Fibroblast of villous mesenchyme (primary cell): ENCODE measurements around the gene TMCO4. TPM values are rescaled to one million over a fixed set of nuclear protein-coding genes. Genes with fewer than 3 reads are reported as not detected.

Experiments
- DNase-seq: peaks from one replicate; pipeline ENCODE4 v3.0.0-alpha.2; 2010; ENCODE audit warnings: low read depth
- H3K4me3 ChIP-seq: 2 replicates; pipeline ENCODE4 v1.5.1; 2011; ENCODE audit warnings: low read depth, mild to moderate bottlenecking, low read length
- CTCF ChIP-seq: IDR thresholded peaks from 2 replicates; pipeline ENCODE4 v1.5.1; 2012; ENCODE audit warnings: low read depth, mild to moderate bottlenecking, low read length; ENCODE audit not compliant: insufficient read depth
- total RNA-seq: library from RNA; depleted of rRNA; stranded (reverse); fragments of >200 nt; gene quantifications from 2 replicates; pipeline ENCODE4 v1.2.3, GENCODE V29; 2012

The TMCO4 gene
- total RNA-seq, 1 donor: 20.7 TPM

- TF ChIP-seq CTCF: peak; percentile 38
- DNase-seq: peak; percentile 30
- no peak overlapping the region for H3K4me3 ChIP-seq
Observed at GRCh38 chr1:19648689-19649088, 151.0 kb downstream of the TMCO4 start.

GRCh38 chr1:19648239-19648638 lies 151.5 kb downstream of the TMCO4 start:
- TF ChIP-seq CTCF: no peak
- H3K4me3 ChIP-seq: no peak overlapping the region
- DNase-seq: no peak

- no peak for DNase-seq
- no peak overlapping the region for H3K4me3 ChIP-seq
- no peak for TF ChIP-seq CTCF
Observed at GRCh38 chr1:19647643-19648042, 152.1 kb downstream of the TMCO4 start.

- DNase-seq: no peak
- no peak for TF ChIP-seq CTCF
- H3K4me3 ChIP-seq: peak overlapping the region; percentile 86
Observed at GRCh38 chr1:19646377-19647319, 153.1 kb downstream of the TMCO4 start.

GRCh38 chr1:19645411-19646251 lies 154.1 kb downstream of the TMCO4 start:
- no peak for DNase-seq
- peak overlapping the region; percentile 86 for H3K4me3 ChIP-seq
- no peak for TF ChIP-seq CTCF

GRCh38 chr1:19644681-19645410 lies 154.9 kb downstream of the TMCO4 start:
- peak; percentile 26 for DNase-seq
- TF ChIP-seq CTCF: no peak
- peak overlapping the region; percentile 86 for H3K4me3 ChIP-seq
